ENCODE data around the gene COPS4. TPM values are rescaled to one million over a fixed set of nuclear protein-coding genes. Genes with fewer than 3 reads are reported as not detected.
"Not testable (repeated sequence)": the region's sequence is repeated elsewhere in the genome, so short reads cannot be mapped to it uniquely, and the experiment has no call there.

Gene COPS4
- polyA plus RNA-seq, 5 donors, result 60.2 to 80.2 (median 70.9) TPM

GRCh38 chr4:83019794-83020494 lies 15.0 kb upstream of the COPS4 start:
- DNase-seq, result no peak

GRCh38 chr4:83022724-83023450 lies 12.1 kb upstream of the COPS4 start:
- no peak for DNase-seq

- DNase-seq, result not testable (repeated sequence)
Observed at GRCh38 chr4:83023599-83023998, 11.4 kb upstream of the COPS4 start.

GRCh38 chr4:83024233-83024632 lies 10.8 kb upstream of the COPS4 start:
- no peak for DNase-seq

GRCh38 chr4:83025563-83025962 lies 9.4 kb upstream of the COPS4 start:
- no peak for DNase-seq

GRCh38 chr4:83028976-83029375 lies 6.0 kb upstream of the COPS4 start:
- no peak for DNase-seq

- DNase-seq, result no peak
Observed at GRCh38 chr4:83029688-83030087, 5.3 kb upstream of the COPS4 start.

- no peak for DNase-seq
Observed at GRCh38 chr4:83036991-83037665, 2.1 kb downstream of the COPS4 start.

GRCh38 chr4:83040269-83040668 lies 5.3 kb downstream of the COPS4 start:
- DNase-seq, result no peak

- DNase-seq, result not testable (repeated sequence)
Observed at GRCh38 chr4:83043157-83043556, 8.2 kb downstream of the COPS4 start.

- DNase-seq, result no peak
Observed at GRCh38 chr4:83043801-83044407, 8.9 kb downstream of the COPS4 start.

GRCh38 chr4:83046693-83047473 lies 11.9 kb downstream of the COPS4 start:
- no peak for DNase-seq

- DNase-seq, result not testable (repeated sequence)
Observed at GRCh38 chr4:83048781-83049180, 13.8 kb downstream of the COPS4 start.

- no peak for DNase-seq
Observed at GRCh38 chr4:83054928-83055327, 19.9 kb downstream of the COPS4 start.

GRCh38 chr4:83062739-83063138 lies 27.8 kb downstream of the COPS4 start:
- no peak for DNase-seq

GRCh38 chr4:83065266-83065665 lies 30.3 kb downstream of the COPS4 start:
- DNase-seq, result no peak

- no peak for DNase-seq
Observed at GRCh38 chr4:83067058-83067639, 32.2 kb downstream of the COPS4 start.

- no peak for DNase-seq
Observed at GRCh38 chr4:83071116-83071515, 36.1 kb downstream of the COPS4 start.

- peak; percentile 6 to 12 for DNase-seq
Observed at GRCh38 chr4:83074086-83074704, 39.2 kb downstream of the COPS4 start.

- DNase-seq, result not testable (repeated sequence)
Observed at GRCh38 chr4:83074783-83075182, 39.8 kb downstream of the COPS4 start.
